ENCODE data around the gene GLUD2.

The GLUD2 gene

DNA sequence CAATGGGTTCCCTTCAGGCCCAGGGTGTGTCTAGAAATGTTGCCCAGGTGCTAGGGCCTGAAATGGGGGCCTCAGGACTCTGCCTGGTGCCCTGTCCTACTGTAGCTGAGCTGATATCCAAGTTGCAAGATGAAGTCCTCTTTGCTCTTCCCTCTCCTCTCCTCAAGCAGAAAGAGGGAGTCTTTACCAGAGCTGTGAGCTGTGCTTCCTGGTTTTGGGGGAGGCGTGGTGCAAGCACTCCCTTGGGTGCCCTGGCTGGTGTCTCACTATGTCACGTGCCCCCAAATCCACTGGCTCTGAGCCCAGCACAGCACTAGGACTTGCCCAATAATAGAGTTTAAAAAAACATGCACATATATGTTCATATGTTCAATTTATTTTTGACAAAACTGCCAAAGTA is 32.6 kb upstream of the GLUD2 start:
- H3K27ac ChIP-seq, result no peak overlapping the region
- TF ChIP-seq, protein P1, sequence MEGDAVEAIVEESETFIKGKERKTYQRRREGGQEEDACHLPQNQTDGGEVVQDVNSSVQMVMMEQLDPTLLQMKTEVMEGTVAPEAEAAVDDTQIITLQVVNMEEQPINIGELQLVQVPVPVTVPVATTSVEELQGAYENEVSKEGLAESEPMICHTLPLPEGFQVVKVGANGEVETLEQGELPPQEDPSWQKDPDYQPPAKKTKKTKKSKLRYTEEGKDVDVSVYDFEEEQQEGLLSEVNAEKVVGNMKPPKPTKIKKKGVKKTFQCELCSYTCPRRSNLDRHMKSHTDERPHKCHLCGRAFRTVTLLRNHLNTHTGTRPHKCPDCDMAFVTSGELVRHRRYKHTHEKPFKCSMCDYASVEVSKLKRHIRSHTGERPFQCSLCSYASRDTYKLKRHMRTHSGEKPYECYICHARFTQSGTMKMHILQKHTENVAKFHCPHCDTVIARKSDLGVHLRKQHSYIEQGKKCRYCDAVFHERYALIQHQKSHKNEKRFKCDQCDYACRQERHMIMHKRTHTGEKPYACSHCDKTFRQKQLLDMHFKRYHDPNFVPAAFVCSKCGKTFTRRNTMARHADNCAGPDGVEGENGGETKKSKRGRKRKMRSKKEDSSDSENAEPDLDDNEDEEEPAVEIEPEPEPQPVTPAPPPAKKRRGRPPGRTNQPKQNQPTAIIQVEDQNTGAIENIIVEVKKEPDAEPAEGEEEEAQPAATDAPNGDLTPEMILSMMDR (conservative IDR thresholded peaks at IDR 0.05), result no peak

DNA sequence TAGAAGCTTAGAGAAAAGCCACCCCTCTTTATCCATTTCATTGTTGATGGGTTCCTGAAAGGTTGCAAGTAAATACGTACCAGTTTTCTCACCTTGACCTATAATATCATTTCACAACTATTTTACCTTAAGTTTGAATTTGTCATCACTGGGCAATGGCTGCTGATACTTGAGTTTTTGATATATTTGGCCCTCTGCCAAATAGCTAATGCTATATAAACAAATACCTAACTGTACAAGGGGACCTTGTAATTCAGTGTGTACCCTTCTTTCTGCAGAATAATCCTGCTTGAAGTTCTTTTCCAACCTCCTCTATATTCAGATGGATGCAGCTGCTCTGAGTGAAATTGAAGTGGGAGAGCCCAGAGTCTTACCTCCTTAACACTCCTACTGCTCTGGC is 19.0 kb upstream of the GLUD2 start:
- TF ChIP-seq, protein P1 (conservative IDR thresholded peaks at IDR 0.05), result no peak
- H3K27ac ChIP-seq, result no peak overlapping the region

GRCh38 chrX:121030083-121030482 is 17.3 kb upstream of the GLUD2 start:
- TF ChIP-seq, protein P1 (conservative IDR thresholded peaks at IDR 0.05), result no peak

GRCh38 chrX:121032531-121032930 is 14.9 kb upstream of the GLUD2 start:
- H3K27ac ChIP-seq, result no peak overlapping the region
- TF ChIP-seq, protein P1 (conservative IDR thresholded peaks at IDR 0.05), result no peak

More at GRCh38 chrX:121030083-121030482, 17.3 kb upstream of the GLUD2 start:
- H3K27ac ChIP-seq, result no peak overlapping the region

- TF ChIP-seq, protein P1 (conservative IDR thresholded peaks at IDR 0.05), result no peak
- no peak overlapping the region for H3K27ac ChIP-seq
Measured at GRCh38 chrX:121036137-121036536, 11.3 kb upstream of the GLUD2 start.

GRCh38 chrX:121036951-121037350 is 10.5 kb upstream of the GLUD2 start:
- TF ChIP-seq, protein P1 (conservative IDR thresholded peaks at IDR 0.05), result no peak
- no peak overlapping the region for H3K27ac ChIP-seq

- TF ChIP-seq, protein P1 (conservative IDR thresholded peaks at IDR 0.05), result no peak
- no peak overlapping the region for H3K27ac ChIP-seq
Measured at GRCh38 chrX:121050781-121051180, 3.4 kb downstream of the GLUD2 start.

GRCh38 chrX:121052122-121052521 is 4.7 kb downstream of the GLUD2 start:
- TF ChIP-seq, protein P1 (conservative IDR thresholded peaks at IDR 0.05), result no peak
- H3K27ac ChIP-seq, result no peak overlapping the region

Data from VCaP (cell line).